Measurements from ENCODE around the gene FMO5. TPM values are rescaled to one million over a fixed set of nuclear protein-coding genes. Genes with fewer than 3 reads are reported as not detected.

FMO5 gene
- total RNA-seq, 6 experiments from 2014 or later, result 55.0 to 482 (median 99.6) TPM

GRCh38 chr1:147215540-147215916 is 9.6 kb downstream of the FMO5 start:
- intact Hi-C loops (cut with DNase I), result no loop called here
- WGBS (ENCODE audit: insufficient coverage, low coverage, low lambda C conversion rate, missing lambda C conversion rate), result 12% methylated on average over 2 of the region's 2 CpGs
- ATAC-seq (peak; percentile 48 to 85 (median 74)), DNase-seq (no peak)
- no peaks in the 10 kb centered on the region for H3K9me3 ChIP-seq
- no peak for TF ChIP-seq POLR2A (IDR thresholded peaks at IDR 0.05)
- TF ChIP-seq CTCF (IDR thresholded peaks at IDR 0.05), result no peak
- peaks cover 0 to 73% (median 30%) of the 10 kb centered on the region in 4 donors for H3K4me1 ChIP-seq
- H3K27me3 ChIP-seq, result no peaks in the 10 kb centered on the region
- no peak overlapping the region for H3K4me3 ChIP-seq
- H3K36me3 ChIP-seq, result peaks cover 0 to 65% (median 17%) of the 10 kb centered on the region in 4 donors
- peak overlapping the region in 2 of 3 donors; percentile 57 to 67 for H3K27ac ChIP-seq

GRCh38 chr1:147214842-147215539 is 10.1 kb downstream of the FMO5 start:
- TF ChIP-seq POLR2A (IDR thresholded peaks at IDR 0.05) (no peak), CTCF (IDR thresholded peaks at IDR 0.05) (no peak)
- peaks cover 0 to 65% (median 14%) of the 10 kb centered on the region in 4 donors for H3K36me3 ChIP-seq
- ATAC-seq, result no peak
- no peak overlapping the region for H3K4me3 ChIP-seq
- H3K27me3 ChIP-seq, result no peaks in the 10 kb centered on the region
- H3K4me1 ChIP-seq, result peaks cover 0 to 73% (median 32%) of the 10 kb centered on the region in 4 donors
- intact Hi-C loops (cut with DNase I), result no loop called here
- H3K9me3 ChIP-seq, result no peaks in the 10 kb centered on the region
- peak overlapping the region in 2 of 3 donors; percentile 57 to 66 for H3K27ac ChIP-seq
- DNase-seq, result no peak

GRCh38 chr1:147214325-147214724 is 10.8 kb downstream of the FMO5 start:
- H3K36me3 ChIP-seq, result peaks cover 0 to 66% (median 13%) of the 10 kb centered on the region in 4 donors
- H3K27ac ChIP-seq, result peak overlapping the region in 2 of 3 donors; percentile 57 to 66
- TF ChIP-seq POLR2A (IDR thresholded peaks at IDR 0.05) (no peak), CTCF (IDR thresholded peaks at IDR 0.05) (no peak)
- no peak for DNase-seq
- no peak overlapping the region for H3K4me3 ChIP-seq
- no peaks in the 10 kb centered on the region for H3K9me3 ChIP-seq
- no peak for ATAC-seq
- H3K4me1 ChIP-seq, result peaks cover 0 to 76% (median 29%) of the 10 kb centered on the region in 4 donors
- H3K27me3 ChIP-seq, result no peaks in the 10 kb centered on the region
- intact Hi-C loops (cut with DNase I), result no loop called here
- 51% methylated on average over 7 of the region's 7 CpGs for WGBS (ENCODE audit: insufficient coverage, low coverage, low lambda C conversion rate, missing lambda C conversion rate)

- H3K9me3 ChIP-seq, result no peaks in the 10 kb centered on the region
- H3K36me3 ChIP-seq, result peaks cover 0 to 57% (median 16%) of the 10 kb centered on the region in 4 donors
- DNase-seq (no peak), ATAC-seq (peak in 1 of 4 donors; percentile 2)
- no peaks in the 10 kb centered on the region for H3K27me3 ChIP-seq
- no peak for TF ChIP-seq POLR2A (IDR thresholded peaks at IDR 0.05)
- TF ChIP-seq CTCF (IDR thresholded peaks at IDR 0.05), result no peak
- intact Hi-C loops (cut with DNase I), result no loop called here
- H3K4me3 ChIP-seq, result no peak overlapping the region
- H3K27ac ChIP-seq, result peak overlapping the region in 2 of 3 donors; percentile 57 to 66
- H3K4me1 ChIP-seq, result peaks cover 0 to 78% (median 24%) of the 10 kb centered on the region in 4 donors
Observed at GRCh38 chr1:147213271-147213670, 11.9 kb downstream of the FMO5 start.

Measured in right lobe of liver (tissue), 6 donors.